Right cardiac atrium (tissue), 5 donors: ENCODE measurements around the gene LTBP2. TPM values are rescaled to one million over a fixed set of nuclear protein-coding genes. Genes with fewer than 3 reads are reported as not detected.

Experiments
- ATAC-seq, 2 donors: fragments of 200-7000 bp; cut with Tn5 transposase; one replicate each; pipeline versions ENCODE4 v1.8.0 to v1.9.1; 2020; ENCODE audit warnings: moderate library complexity in 2 of 2, mild to moderate bottlenecking in 1 of 2
- DNase-seq, 3 donors: peaks; one replicate each; pipeline ENCODE4 v3.0.0-alpha.2; 2020
- H3K27ac ChIP-seq: one replicate; pipeline ENCODE4 v1.5.1; 2013; ENCODE audit warnings: mild to moderate bottlenecking, low read length, control low read depth, moderate library complexity
- H3K27me3 ChIP-seq: one replicate; pipeline ENCODE4 v1.6.1; 2013; ENCODE audit not compliant: control insufficient read depth, insufficient read depth
- H3K4me1 ChIP-seq: one replicate; pipeline ENCODE4 v1.6.1; 2013; ENCODE audit warnings: low read length; ENCODE audit not compliant: control insufficient read depth, insufficient read depth
- H3K4me3 ChIP-seq: one replicate; pipeline ENCODE4 v1.5.1; 2013; ENCODE audit warnings: low read length, control low read depth
- H3K9me3 ChIP-seq: one replicate; pipeline ENCODE4 v1.6.1; 2013; ENCODE audit warnings: low read length; ENCODE audit not compliant: control insufficient read depth
- WGBS: extraction: QIAGEN DNeasy Blood & Tissue Kit; methylation state at CpG from one replicate; pipeline ENCODE4 v1.1.7; 2013; 5-methylcytosine and 5-hydroxymethylcytosine counted together
- intact Hi-C, 4 donors: fragments of 100-400 bp; cut with DNase I; formaldehyde crosslinking; loops; one replicate each; pipeline versions ENCODE4 v1.11.0 to v1.14.0; 2022 to 2023
- polyA plus RNA-seq: library from polyadenylated mRNA; stranded (reverse); fragments of 200-250 nt; gene quantifications from one replicate; pipeline ENCODE4 v1.2.3, GENCODE V29; 2013
- total RNA-seq, 4 donors: library from RNA; stranded (reverse); fragmentation: NEBNext Ultra II Directional; extraction: Animal tissue kit (Norgen Biotek cat#: 25700); gene quantifications; one replicate each; pipeline ENCODE4 v1.2.1, GENCODE V29; 2021
- donor health status: healthy with polysubstance abuse.
- donor health status: DM: no; HTN: yes; CAD: no.
- donor health status: DM: no; HTN: no; CAD: no.
- donor health status: DM: no; HTN: yes; CAD: no; lungs with severe emphysema.
- donor health status: DM: yes; HTN: yes; CAD: no.

Gene LTBP2
- total and polyA plus RNA-seq, 5 donors = 3.4 to 46.0 (median 22.0) TPM

DNA sequence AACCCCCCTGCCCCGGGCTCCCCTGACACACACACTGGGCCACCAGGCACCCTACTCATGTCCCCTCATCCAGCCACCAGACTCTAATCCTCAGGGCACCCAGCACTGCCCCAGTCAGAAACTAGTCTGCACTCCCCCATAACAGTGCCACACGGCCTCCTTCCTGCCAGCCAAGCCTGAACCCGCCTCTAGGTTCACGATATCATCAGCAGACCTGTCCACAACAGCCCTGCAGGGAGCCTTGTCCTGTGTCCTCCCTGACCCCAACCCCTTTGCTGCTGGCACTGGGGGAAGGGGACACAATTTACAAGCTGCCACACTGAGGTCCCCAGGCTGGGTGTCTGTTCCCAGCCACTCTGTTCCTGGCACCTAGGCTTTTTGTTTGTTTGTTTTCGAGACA, 33.6 kb downstream of the LTBP2 start:
- ATAC-seq (no peak), DNase-seq (no peak)
- H3K27me3 ChIP-seq = no peaks in the 10 kb centered on the region
- H3K4me1 ChIP-seq = peaks cover 6% of the 10 kb centered on the region
- no peaks in the 10 kb centered on the region for H3K9me3 ChIP-seq
- 67% methylated on average over 5 of the region's 5 CpGs for WGBS
- intact Hi-C loops = no loop called here
- no peak overlapping the region for H3K4me3 ChIP-seq
- no peak overlapping the region for H3K27ac ChIP-seq

DNA sequence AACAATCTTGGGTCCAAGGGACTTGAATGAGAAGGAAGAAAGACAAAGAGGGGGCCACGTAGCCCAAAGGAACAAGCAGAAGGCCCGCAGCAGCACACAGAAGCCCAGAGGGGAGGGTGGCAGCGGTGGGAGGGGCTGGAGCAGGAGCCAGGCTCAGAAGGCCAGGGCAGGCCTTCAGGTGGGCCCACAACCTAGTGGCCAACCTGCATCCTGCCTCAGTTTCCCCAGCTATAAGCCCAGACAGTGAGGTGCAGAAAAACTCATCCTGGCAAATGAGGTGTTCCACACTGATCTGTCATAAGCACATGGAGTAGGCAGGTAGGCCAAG, 34.1 kb downstream of the LTBP2 start:
- no peak for ATAC-seq
- peaks cover 3% of the 10 kb centered on the region for H3K4me1 ChIP-seq
- 95% methylated on average over 3 of the region's 3 CpGs for WGBS
- no peaks in the 10 kb centered on the region for H3K9me3 ChIP-seq
- peak in 1 of 3 donors; percentile 24 for DNase-seq
- no peaks in the 10 kb centered on the region for H3K27me3 ChIP-seq
- intact Hi-C loops = no loop called here
- H3K4me3 ChIP-seq = no peak overlapping the region
- H3K27ac ChIP-seq = no peak overlapping the region

DNA sequence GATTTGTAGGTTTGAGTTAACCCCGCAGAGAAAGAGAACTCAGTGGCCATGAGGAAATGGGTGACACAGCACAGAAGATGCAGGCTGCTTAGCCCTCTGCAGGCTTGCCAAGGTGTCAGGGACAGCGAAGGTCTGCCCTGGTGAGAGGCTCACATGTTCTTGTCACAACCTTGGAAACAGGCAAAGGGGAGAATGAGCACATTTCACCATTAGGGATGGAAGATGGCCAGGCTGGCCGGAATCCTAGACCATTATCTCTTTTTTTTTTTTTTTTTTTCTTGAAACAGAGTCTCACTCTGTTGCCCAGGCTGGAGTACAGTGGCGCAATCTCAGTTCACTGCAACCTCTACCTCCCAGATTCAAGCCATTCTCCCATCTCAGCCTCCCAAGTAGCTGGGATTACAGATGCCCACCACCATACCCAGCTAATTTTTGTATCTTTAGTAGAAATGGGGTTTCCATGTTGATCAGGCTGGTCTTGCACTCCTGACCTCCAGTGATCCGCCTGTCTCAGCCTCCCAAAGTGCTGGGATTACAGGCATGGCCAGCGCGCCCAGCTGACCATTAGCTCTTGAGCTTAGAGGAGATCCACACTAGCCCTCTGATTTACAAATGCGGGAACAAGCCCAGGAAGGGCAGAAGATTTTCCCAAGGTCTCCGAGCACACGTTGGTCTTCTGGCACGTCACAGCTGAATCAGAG, 34.6 kb downstream of the LTBP2 start:
- no peaks in the 10 kb centered on the region for H3K27me3 ChIP-seq
- no peak overlapping the region for H3K4me3 ChIP-seq
- H3K27ac ChIP-seq = no peak overlapping the region
- peak; percentile 32 to 50 for ATAC-seq
- no peaks in the 10 kb centered on the region for H3K4me1 ChIP-seq
- intact Hi-C loops = no loop called here
- DNase-seq = peak in 2 of 3 donors; percentile 56 to 86
- H3K9me3 ChIP-seq = no peaks in the 10 kb centered on the region
- 84% methylated on average over 11 of the region's 11 CpGs for WGBS

DNA sequence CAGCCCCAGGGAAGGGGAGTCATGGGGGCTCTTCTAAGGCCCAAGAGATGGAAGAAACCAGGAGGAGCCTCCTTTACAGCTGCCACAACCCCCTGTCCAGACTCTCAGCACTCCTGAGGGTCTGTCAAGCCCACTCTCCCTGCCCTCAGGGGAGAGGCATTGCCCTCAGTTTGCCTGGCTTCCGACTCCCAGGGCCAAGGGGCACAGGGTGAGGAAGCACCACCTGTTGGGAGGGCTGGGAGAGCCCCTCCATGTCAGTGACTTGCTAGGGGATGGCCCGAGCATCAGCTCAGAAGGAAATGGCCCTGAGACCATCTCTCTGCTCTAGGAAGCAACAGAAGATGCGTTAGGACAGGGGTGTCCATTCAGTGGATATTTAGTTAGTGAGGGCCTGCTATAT, 36.1 kb downstream of the LTBP2 start:
- no peak for ATAC-seq
- Histone ChIP-seq H3K4me1 (no peaks in the 10 kb centered on the region), H3K27me3 (no peaks in the 10 kb centered on the region), H3K9me3 (no peaks in the 10 kb centered on the region), H3K4me3 (no peak overlapping the region), H3K27ac (no peak overlapping the region)
- DNase-seq = no peak
- intact Hi-C loops = no loop called here
- WGBS = 90% methylated on average over 3 of the region's 3 CpGs

DNA sequence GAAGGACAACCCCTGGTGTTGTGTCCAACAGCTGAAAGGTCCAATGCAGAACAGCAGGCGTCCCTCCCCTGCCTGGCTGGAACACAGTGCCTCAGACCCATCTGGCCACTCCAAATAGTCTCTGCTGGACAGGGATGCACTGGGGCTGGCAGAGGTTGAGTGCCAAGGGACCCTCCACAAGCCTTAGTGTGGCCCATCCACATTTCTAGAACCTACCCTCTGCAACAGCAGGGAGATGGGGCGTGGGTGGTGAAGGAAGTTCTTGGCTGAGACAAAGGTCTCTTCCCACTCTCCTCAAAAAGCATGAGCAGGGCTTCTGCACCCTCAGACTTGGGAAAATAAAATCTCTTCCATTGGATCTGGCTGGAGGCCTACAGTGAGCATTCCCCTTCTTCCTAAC, 36.5 kb downstream of the LTBP2 start:
- intact Hi-C loops = no loop called here
- no peak for DNase-seq

DNA sequence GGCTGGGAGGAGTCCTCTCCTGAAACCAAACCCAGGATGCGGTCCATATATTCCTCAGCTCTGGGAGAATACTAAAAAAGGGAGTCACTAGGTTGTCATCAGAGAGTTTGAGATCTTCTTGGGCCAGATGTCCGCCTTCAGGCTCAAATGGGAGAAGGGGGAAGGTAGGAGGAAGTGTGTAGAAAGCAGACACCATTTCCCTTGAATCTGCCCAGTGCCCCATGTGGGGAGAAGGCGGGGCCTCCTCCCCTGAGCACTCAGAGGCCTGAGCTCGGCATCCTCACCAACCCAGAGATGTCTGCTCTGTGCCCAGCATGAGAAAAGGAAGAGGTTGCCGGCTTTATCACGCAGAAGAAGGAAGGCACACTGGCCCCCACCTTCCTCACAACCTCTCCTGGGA, 37.3 kb downstream of the LTBP2 start:
- H3K4me1 ChIP-seq = peaks cover 7% of the 10 kb centered on the region
- no peak for ATAC-seq
- no peaks in the 10 kb centered on the region for H3K27me3 ChIP-seq
- no peaks in the 10 kb centered on the region for H3K9me3 ChIP-seq
- WGBS = 75% methylated on average over 6 of the region's 6 CpGs
- no peak overlapping the region for H3K4me3 ChIP-seq
- peak in 1 of 3 donors; percentile 55 for DNase-seq
- intact Hi-C loops = no loop called here
- no peak overlapping the region for H3K27ac ChIP-seq

More for the DNA sequence above, 36.5 kb downstream of the LTBP2 start:
- Histone ChIP-seq H3K9me3 (no peaks in the 10 kb centered on the region), H3K4me3 (no peak overlapping the region), H3K27me3 (no peaks in the 10 kb centered on the region), H3K27ac (no peak overlapping the region), H3K4me1 (no peaks in the 10 kb centered on the region)
- ATAC-seq = no peak
- 81% methylated on average over 2 of the region's 2 CpGs for WGBS

DNA sequence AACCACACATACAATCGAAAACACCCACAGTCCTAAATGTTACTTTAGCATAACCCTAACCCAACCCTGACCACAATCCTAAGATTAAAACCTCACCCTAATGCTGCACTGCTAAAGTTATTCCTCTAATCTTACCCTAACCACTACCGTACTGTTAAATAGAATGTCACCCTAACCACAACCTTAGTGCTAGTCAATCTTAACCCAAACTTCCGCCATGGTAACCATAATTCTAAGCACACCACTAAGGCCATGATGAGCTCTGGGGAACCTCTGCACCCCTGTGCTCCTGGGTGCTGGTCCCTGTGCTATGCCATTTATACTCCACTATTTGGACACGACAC, 38.0 kb downstream of the LTBP2 start:
- H3K4me1 ChIP-seq = peaks cover 7% of the 10 kb centered on the region
- DNase-seq (no peak), ATAC-seq (no peak)
- no peaks in the 10 kb centered on the region for H3K9me3 ChIP-seq
- H3K27ac ChIP-seq = no peak overlapping the region
- intact Hi-C loops = no loop called here
- no peak overlapping the region for H3K4me3 ChIP-seq
- H3K27me3 ChIP-seq = no peaks in the 10 kb centered on the region
- WGBS = 90% methylated on average over 4 of the region's 4 CpGs

DNA sequence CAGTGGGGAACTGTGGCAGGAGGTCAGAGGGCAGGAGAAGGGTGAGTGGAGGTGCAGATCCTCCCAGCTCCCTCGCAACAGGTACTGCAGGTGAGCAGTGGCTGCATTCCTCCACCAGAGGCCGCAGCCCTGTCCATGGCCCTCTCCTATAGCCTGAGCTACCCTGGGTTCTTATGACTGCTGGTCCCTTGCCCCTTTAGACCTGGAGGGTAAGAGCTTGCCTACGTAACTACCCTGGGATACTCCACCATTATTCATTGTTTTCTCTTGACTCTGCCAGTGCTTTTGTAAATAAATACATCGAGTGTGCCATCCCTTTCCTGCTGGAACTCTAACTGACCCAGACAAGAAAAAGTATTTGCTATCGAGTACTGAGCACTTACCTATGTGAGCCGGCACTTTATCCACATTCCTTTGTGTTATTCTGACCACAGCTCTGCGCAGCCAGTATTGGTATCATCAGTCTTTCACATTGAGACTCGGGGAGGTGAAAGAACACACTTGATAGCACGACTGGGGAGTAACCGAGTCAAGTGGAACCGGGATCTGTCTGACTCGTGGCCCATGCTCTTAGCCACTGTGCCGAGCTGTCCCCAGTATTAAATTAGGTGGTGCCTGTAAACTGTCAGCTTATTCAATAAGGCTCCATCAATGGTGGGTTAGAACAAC, 38.5 kb downstream of the LTBP2 start:
- H3K4me1 ChIP-seq = peaks cover 7% of the 10 kb centered on the region
- intact Hi-C loops = no loop called here
- H3K27me3 ChIP-seq = no peaks in the 10 kb centered on the region
- no peak overlapping the region for H3K27ac ChIP-seq
- 76% methylated on average over 13 of the region's 13 CpGs for WGBS
- no peak overlapping the region for H3K4me3 ChIP-seq
- ATAC-seq (no peak), DNase-seq (no peak)
- no peaks in the 10 kb centered on the region for H3K9me3 ChIP-seq

DNA sequence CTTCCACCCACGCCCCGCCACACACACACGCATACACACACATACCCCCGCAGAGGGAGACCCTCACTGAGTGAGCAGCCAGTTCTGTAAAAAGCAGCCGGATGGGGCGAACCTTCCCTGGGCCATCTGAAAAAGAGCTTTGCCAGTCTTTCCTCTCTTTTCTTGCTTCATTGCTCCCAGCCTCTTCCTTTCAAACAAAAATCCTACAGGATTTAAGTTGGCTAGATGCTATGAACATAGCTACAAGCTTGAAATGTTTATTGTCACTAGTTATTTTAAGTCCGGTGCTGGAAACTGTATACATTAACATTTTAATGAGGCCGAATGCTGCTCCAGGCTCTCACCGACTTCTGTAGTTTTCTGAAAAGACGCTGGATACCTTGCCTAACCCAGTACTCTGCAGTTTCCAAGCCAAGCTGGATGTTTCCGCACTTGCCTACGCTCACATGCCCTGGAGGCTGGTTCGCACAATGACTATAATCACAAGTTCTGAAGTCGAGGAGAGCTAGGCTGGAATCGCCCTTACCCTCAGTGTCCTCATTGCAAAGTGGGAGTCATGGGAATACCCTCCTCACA, 39.2 kb downstream of the LTBP2 start:
- 71% methylated on average over 15 of the region's 15 CpGs for WGBS
- no peak for DNase-seq
- H3K27ac ChIP-seq = no peak overlapping the region
- H3K9me3 ChIP-seq = no peaks in the 10 kb centered on the region
- intact Hi-C loops = no loop called here
- ATAC-seq = no peak
- H3K4me1 ChIP-seq = peaks cover 7% of the 10 kb centered on the region
- no peaks in the 10 kb centered on the region for H3K27me3 ChIP-seq
- no peak overlapping the region for H3K4me3 ChIP-seq

DNA sequence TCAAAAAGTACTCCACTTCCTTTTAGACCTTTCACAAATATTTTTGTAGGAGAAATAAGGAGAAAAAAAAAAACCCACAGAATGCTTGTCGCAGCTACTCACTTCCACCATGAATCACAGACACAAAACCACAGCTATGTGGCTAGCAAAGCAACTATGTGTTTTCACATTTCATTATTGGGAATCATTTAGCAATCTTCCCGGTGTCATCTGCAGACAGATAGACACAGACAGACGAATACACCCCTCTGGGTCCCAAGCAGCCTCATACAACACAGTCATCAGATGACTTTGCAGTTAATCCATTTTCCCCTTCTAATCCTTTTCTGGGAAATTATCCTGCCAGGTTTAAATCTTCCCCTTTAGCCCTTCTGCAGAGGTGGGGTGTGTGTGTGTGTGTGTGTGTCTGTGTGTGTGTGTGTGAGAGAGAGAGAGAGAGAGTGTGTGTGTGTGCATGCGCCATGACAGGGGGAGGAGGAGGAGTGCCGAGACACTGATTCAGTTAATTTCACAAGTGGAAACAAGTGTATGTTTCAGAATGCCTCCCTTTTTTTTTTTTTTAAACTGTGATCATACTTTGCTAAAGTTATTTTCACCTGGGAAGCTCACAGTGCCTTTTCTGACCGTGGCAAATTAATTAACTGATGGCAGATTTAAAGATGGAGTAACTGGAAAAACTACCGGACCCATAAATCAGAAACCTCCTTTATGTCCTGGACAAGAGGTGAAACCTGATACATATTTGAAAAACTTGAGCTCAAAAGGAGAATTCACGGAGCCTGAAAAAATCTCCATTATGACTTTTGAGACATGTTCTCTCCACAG, 39.9 kb downstream of the LTBP2 start:
- H3K9me3 ChIP-seq = no peaks in the 10 kb centered on the region
- DNase-seq = peak in 1 of 3 donors; percentile 60
- H3K4me1 ChIP-seq = peaks cover 7% of the 10 kb centered on the region
- peak; percentile 22 to 60 for ATAC-seq
- no peak overlapping the region for H3K4me3 ChIP-seq
- no peaks in the 10 kb centered on the region for H3K27me3 ChIP-seq
- 45% methylated on average over 8 of the region's 8 CpGs for WGBS
- H3K27ac ChIP-seq = no peak overlapping the region
- intact Hi-C loops = no loop called here

DNA sequence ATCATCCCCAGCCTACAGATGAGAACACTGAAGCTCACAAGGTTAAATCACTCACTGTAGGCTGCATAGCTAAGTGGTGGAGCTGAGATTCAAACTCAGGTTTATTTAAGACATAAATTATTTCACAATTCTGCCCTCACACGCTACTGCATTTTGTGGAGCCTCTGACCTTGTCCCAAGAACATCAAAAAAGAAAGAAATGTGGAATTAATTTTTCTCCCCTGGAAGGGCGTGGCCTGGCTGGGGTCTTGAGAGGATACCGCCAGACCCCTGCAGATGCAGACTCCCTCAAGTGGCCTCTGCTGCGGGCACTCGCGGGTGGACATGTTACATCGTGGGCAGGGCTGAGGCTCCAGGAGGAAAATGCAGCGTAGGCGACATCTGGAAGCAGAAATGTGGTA, 40.6 kb downstream of the LTBP2 start:
- Histone ChIP-seq H3K4me3 (no peak overlapping the region), H3K9me3 (no peaks in the 10 kb centered on the region), H3K4me1 (peaks cover 7% of the 10 kb centered on the region), H3K27me3 (no peaks in the 10 kb centered on the region), H3K27ac (peak overlapping the region; percentile 4)
- ATAC-seq (peak in 1 of 2 donors; percentile 31), DNase-seq (peak; percentile 44 to 75 (median 63))
- WGBS = 46% methylated on average over 9 of the region's 9 CpGs
- intact Hi-C loops = no loop called here
